DND-41 (cell line): ENCODE results near the gene GPHA2.
"Not testable (repeated sequence)": the region's sequence is repeated elsewhere in the genome, so short reads cannot be mapped to it uniquely, and the experiment has no call there.

Experiments used
- ATAC-seq: fragments of 200-7000 bp; cut with Tn5 transposase; 3 replicates; pipeline ENCODE4 v1.9.1; 2021; ENCODE audit warnings: low read depth; ENCODE audit not compliant: insufficient read depth
- DNase-seq: peaks from one replicate; pipeline ENCODE4 v3.0.0-alpha.2; 2020
- H2AFZ ChIP-seq: 2 replicates; pipeline ENCODE4 v1.6.0; 2012; ENCODE audit warnings: low read depth, low read length
- H3K27ac ChIP-seq: 2 replicates; pipeline ENCODE4 v1.5.1; 2012; ENCODE audit warnings: low read length, inconsistent platforms
- H3K27me3 ChIP-seq: fragments of 200-600 bp; sonication (generic); 2 replicates; pipeline ENCODE4 v1.6.0; 2012; ENCODE audit warnings: low read length, mild to moderate bottlenecking, inconsistent platforms; ENCODE audit not compliant: insufficient read depth, poor library complexity
- H3K36me3 ChIP-seq: 2 replicates; pipeline ENCODE4 v1.5.1; 2012; ENCODE audit warnings: low read length, inconsistent platforms; ENCODE audit not compliant: insufficient read depth
- H3K4me1 ChIP-seq: 2 replicates; pipeline ENCODE4 v1.5.1; 2012; ENCODE audit warnings: mild to moderate bottlenecking, low read length; ENCODE audit not compliant: insufficient read depth
- H3K4me2 ChIP-seq: 2 replicates; pipeline ENCODE4 v1.6.0; 2012; ENCODE audit warnings: mild to moderate bottlenecking, moderate library complexity, low read length, inconsistent platforms; ENCODE audit not compliant: insufficient read depth
- H3K4me3 ChIP-seq, 2 experiments: fragments of 200-600 bp in 1 of 2; shearing (Covaris generic) in 1 of 2; 2 replicates each; pipeline ENCODE4 v1.5.1; 2012 to 2016; ENCODE audit warnings: inconsistent platforms in 2 of 2, low read length in 2 of 2, mild to moderate bottlenecking in 2 of 2, low read depth in 1 of 2, moderate library complexity in 1 of 2
- H3K79me2 ChIP-seq: 2 replicates; pipeline ENCODE4 v1.6.0; 2012; ENCODE audit warnings: low read length, inconsistent platforms; ENCODE audit not compliant: insufficient read depth
- H3K9ac ChIP-seq: 2 replicates; pipeline ENCODE4 v1.6.0; 2012; ENCODE audit warnings: low read depth, mild to moderate bottlenecking, inconsistent platforms, low read length, moderate library complexity
- H3K9me3 ChIP-seq: 2 replicates; pipeline ENCODE4 v1.5.1; 2012; ENCODE audit warnings: low read length, moderate library complexity, mild to moderate bottlenecking, inconsistent platforms; ENCODE audit not compliant: insufficient read depth, severe bottlenecking
- H4K20me1 ChIP-seq: 2 replicates; pipeline ENCODE4 v1.6.0; 2012; ENCODE audit warnings: low read length; ENCODE audit not compliant: insufficient read depth
- EZH2 ChIP-seq: IDR thresholded peaks from 3 replicates; pipeline ENCODE4 v1.6.1; 2012; ENCODE audit warnings: borderline replicate concordance, low read depth, mild to moderate bottlenecking, moderate library complexity, low read length, inconsistent platforms; ENCODE audit not compliant: severe bottlenecking
- TF ChIP-seq, protein P1 (sequence below): IDR thresholded peaks from 2 replicates; pipeline ENCODE4 v1.5.1; 2012; ENCODE audit warnings: borderline replicate concordance, low read length, moderate library complexity, mild to moderate bottlenecking; ENCODE audit not compliant: poor library complexity, severe bottlenecking; ENCODE audit errors: extremely low read depth

Gene GPHA2

DNA sequence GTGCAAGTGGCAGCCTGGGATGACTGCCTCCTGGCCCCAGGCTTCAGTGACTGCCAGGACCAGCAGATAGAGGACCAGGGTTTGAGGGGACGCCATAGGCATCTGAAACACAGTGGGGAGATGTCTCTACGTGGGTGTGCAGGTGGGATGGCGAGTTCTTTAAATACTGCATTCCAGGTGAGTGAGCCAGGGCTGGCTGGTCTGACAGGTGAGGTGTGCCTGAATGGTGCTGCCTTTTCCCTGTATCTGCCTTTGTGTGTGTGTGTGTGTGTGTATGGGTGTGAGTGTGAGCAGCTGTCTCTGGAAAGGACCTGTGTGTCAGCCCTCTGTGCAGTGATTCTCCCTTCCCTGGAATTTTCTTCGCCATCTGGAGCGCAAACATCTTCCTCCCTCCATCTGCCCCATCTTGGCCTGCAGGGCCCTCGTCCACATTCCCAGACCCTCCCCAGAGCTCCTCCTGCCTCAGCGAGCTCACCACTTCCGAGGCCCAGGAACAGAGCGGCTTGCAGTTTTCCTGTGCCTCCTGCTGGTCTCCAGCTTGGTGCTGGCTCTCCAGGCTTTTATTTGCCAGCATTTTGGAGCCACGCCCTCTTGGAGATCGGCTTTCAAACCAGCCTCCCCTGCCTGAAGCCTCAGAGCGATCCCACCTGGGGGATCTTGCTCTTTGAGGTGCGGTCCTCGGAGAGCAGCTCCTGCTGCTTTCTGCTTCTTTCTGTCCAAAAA is at the start of gene GPHA2:
Gene GPHA2, minus strand, starts transcription at position 535 of the 723 bp plus-strand sequence. Its CDS starts 433 bp downstream, at position 102.
- H4K20me1 ChIP-seq, result no peaks in the 10 kb centered on the region
- H3K4me3 ChIP-seq, result no peak within 1 kb of the TSS
- H2AFZ ChIP-seq, result no peak within 1 kb of the TSS
- no peak for TF ChIP-seq EZH2
- TF ChIP-seq, protein P1, sequence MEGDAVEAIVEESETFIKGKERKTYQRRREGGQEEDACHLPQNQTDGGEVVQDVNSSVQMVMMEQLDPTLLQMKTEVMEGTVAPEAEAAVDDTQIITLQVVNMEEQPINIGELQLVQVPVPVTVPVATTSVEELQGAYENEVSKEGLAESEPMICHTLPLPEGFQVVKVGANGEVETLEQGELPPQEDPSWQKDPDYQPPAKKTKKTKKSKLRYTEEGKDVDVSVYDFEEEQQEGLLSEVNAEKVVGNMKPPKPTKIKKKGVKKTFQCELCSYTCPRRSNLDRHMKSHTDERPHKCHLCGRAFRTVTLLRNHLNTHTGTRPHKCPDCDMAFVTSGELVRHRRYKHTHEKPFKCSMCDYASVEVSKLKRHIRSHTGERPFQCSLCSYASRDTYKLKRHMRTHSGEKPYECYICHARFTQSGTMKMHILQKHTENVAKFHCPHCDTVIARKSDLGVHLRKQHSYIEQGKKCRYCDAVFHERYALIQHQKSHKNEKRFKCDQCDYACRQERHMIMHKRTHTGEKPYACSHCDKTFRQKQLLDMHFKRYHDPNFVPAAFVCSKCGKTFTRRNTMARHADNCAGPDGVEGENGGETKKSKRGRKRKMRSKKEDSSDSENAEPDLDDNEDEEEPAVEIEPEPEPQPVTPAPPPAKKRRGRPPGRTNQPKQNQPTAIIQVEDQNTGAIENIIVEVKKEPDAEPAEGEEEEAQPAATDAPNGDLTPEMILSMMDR, result no peak
- no peak for ATAC-seq
- H3K4me1 ChIP-seq, result no peaks in the 10 kb centered on the region
- H3K4me2 ChIP-seq, result no peak within 1 kb of the TSS
- no peak within 1 kb of the TSS for H3K27ac ChIP-seq
- H3K79me2 ChIP-seq, result no peaks in the 10 kb centered on the region
- DNase-seq, result no peak
- H3K36me3 ChIP-seq, result peaks cover 24% of the 10 kb centered on the region
- H3K9ac ChIP-seq, result no peak within 1 kb of the TSS
- H3K27me3 ChIP-seq, result peaks cover 14% of the 10 kb centered on the region
- no peaks in the 10 kb centered on the region for H3K9me3 ChIP-seq

DNA sequence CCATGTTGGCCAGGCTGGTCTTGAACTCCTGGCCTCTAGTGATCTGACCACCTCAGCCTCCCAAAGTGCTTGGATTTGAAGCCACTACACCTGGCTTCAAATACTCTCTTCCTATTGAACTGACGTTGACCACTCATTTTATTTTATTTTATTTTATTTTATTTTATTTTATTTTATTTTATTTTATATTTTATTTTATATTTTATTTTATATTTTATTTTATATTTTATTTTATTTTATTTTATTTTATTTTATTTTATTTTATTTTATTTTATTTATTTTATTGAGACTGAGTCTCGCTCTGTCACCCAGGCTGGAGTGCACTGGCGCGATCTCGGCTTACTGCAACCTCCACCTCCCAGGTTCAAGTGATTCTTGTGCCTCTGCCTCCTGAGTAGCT is 47.6 kb upstream of the GPHA2 start:
- not testable (repeated sequence) for H3K79me2 ChIP-seq, H4K20me1 ChIP-seq, H3K27me3 ChIP-seq, ATAC-seq, DNase-seq, H3K4me2 ChIP-seq, H3K9ac ChIP-seq, H3K36me3 ChIP-seq, H2AFZ ChIP-seq, H3K4me3 ChIP-seq, H3K27ac ChIP-seq, H3K4me1 ChIP-seq, H3K9me3 ChIP-seq

DNA sequence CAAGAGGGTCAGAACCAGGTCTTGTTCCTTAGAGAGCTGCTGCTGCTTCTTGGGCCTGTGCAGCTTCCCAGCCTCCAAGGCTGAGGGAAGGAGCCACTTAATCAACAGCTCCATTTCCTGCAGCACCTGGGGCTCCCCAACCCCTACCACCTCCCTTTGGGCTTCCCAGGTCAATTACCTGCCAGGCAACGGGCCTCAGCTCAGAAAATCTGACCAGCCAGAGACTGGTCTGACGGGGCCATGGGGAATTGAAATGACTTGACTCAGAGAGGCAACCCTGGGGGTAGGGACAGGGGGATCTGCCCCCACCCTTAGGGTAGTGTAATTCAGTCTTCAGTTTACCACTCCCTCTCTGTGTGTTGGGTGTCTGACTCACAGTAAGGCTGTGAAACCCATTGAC is 41.0 kb upstream of the GPHA2 start:
- ATAC-seq (no peak), DNase-seq (no peak)
- no peaks in the 10 kb centered on the region for H3K36me3 ChIP-seq
- no peaks in the 10 kb centered on the region for H3K27me3 ChIP-seq
- H3K79me2 ChIP-seq, result no peaks in the 10 kb centered on the region
- H3K27ac ChIP-seq, result no peak overlapping the region
- no peak overlapping the region for H3K4me2 ChIP-seq
- H3K9ac ChIP-seq, result no peak overlapping the region
- TF ChIP-seq, protein P1, result no peak
- TF ChIP-seq EZH2, result no peak
- no peaks in the 10 kb centered on the region for H4K20me1 ChIP-seq
- no peaks in the 10 kb centered on the region for H3K4me1 ChIP-seq
- no peak overlapping the region for H3K4me3 ChIP-seq
- H2AFZ ChIP-seq, result no peak overlapping the region
- no peaks in the 10 kb centered on the region for H3K9me3 ChIP-seq

DNA sequence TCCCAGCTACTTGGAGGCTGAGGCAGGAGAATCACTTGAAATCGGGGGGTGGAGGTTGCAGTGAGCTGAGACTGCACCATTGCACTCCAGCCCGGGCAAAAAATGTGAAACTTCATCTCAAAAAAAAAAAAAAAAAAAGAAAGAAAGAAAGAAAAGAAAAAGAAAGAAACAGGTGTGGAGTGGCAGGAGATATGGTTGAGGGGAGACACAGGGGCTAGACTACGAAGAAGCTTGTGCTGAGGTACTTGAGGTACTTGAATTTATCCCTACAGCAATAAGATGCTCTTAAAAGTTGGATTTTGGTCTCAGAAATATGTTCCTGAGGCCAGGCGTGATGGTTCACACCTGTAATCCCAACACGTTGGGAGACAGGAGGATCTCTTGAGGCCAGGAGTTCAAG is 38.4 kb upstream of the GPHA2 start:
- no peak overlapping the region for H3K27ac ChIP-seq
- no peaks in the 10 kb centered on the region for H3K79me2 ChIP-seq
- no peaks in the 10 kb centered on the region for H3K4me1 ChIP-seq
- H3K36me3 ChIP-seq, result no peaks in the 10 kb centered on the region
- H3K4me3 ChIP-seq, result no peak overlapping the region
- no peaks in the 10 kb centered on the region for H4K20me1 ChIP-seq
- H3K27me3 ChIP-seq, result no peaks in the 10 kb centered on the region
- TF ChIP-seq, protein P1, result no peak
- TF ChIP-seq EZH2, result no peak
- DNase-seq (no peak), ATAC-seq (no peak)
- no peaks in the 10 kb centered on the region for H3K9me3 ChIP-seq
- H3K9ac ChIP-seq, result no peak overlapping the region
- no peak overlapping the region for H2AFZ ChIP-seq
- no peak overlapping the region for H3K4me2 ChIP-seq
